Stimulated activated CD4-positive, alpha-beta T cell treated with anti-CD3 and anti-CD28 coated beads, Interleukin-2, amount 100 ng/mL, for 24 hours (primary cell): Measurements from ENCODE around the gene RRM2.
"Not testable (repeated sequence)": the region's sequence is repeated elsewhere in the genome, so short reads cannot be mapped to it uniquely, and the experiment has no call there.

Experiments used
- DNase-seq, 2 donors: peaks; one replicate each; pipeline ENCODE4 v3.0.0-alpha.2; 2020

RRM2 gene

GRCh38 chr2:10091889-10092244 lies 30.7 kb upstream of the RRM2 start:
- not testable (repeated sequence) for DNase-seq

- DNase-seq, result no peak
These were observed 28.2 kb upstream of the RRM2 start for GRCh38 chr2:10094271-10094814.

GRCh38 chr2:10095175-10095574 lies 27.4 kb upstream of the RRM2 start:
- DNase-seq, result no peak

GRCh38 chr2:10096641-10097040 lies 25.9 kb upstream of the RRM2 start:
- no peak for DNase-seq

GRCh38 chr2:10097352-10098148 lies 25.0 kb upstream of the RRM2 start:
- DNase-seq, result peak; percentile 52 to 59

- no peak for DNase-seq
These were observed 21.0 kb upstream of the RRM2 start for GRCh38 chr2:10101491-10101890.

GRCh38 chr2:10103179-10103578 lies 19.4 kb upstream of the RRM2 start:
- DNase-seq, result no peak

GRCh38 chr2:10104906-10105305 lies 17.6 kb upstream of the RRM2 start:
- DNase-seq, result not testable (repeated sequence)

- DNase-seq, result no peak
These were observed 13.2 kb upstream of the RRM2 start for GRCh38 chr2:10109311-10109710.

GRCh38 chr2:10119027-10119325 lies 3.6 kb upstream of the RRM2 start:
- no peak for DNase-seq

- DNase-seq, result no peak
These were observed 2.9 kb upstream of the RRM2 start for GRCh38 chr2:10119601-10120157.

GRCh38 chr2:10120158-10120876 lies 2.2 kb upstream of the RRM2 start:
- peak; percentile 96 to 99 for DNase-seq

GRCh38 chr2:10120877-10121574 lies 1.5 kb upstream of the RRM2 start:
- DNase-seq, result no peak

GRCh38 chr2:10123281-10123680 lies 742 bp downstream of the RRM2 start:
- no peak for DNase-seq

GRCh38 chr2:10124538-10125045 lies 2.1 kb downstream of the RRM2 start:
- peak in 1 of 2 donors; percentile 46 for DNase-seq

- DNase-seq, result no peak
These were observed 3.5 kb downstream of the RRM2 start for GRCh38 chr2:10125842-10126631.

- DNase-seq, result no peak
These were observed 4.1 kb downstream of the RRM2 start for GRCh38 chr2:10126632-10127026.

GRCh38 chr2:10128420-10128819 lies 5.9 kb downstream of the RRM2 start:
- no peak for DNase-seq

- no peak for DNase-seq
These were observed 7.0 kb downstream of the RRM2 start for GRCh38 chr2:10129490-10129889.

GRCh38 chr2:10132043-10132575 lies 9.6 kb downstream of the RRM2 start:
- no peak for DNase-seq

- DNase-seq, result no peak
These were observed 10.1 kb downstream of the RRM2 start for GRCh38 chr2:10132596-10132995.
